Measurements from ENCODE around the gene RAD51B. TPM values are rescaled to one million over a fixed set of nuclear protein-coding genes. Genes with fewer than 3 reads are reported as not detected.

The RAD51B gene
- total RNA-seq, 4 donors from 2014 or later, result 19.6 to 39.7 (median 25.4) TPM

GRCh38 chr14:68133856-68134255, 314.3 kb downstream of the RAD51B start:
- WGBS, result 94% methylated on average over 4 of the region's 4 CpGs
- no peaks in the 10 kb centered on the region for H3K9me3 ChIP-seq
- H3K4me3 ChIP-seq, result no peak overlapping the region
- H3K4me1 ChIP-seq, result peaks cover 41% of the 10 kb centered on the region
- H3K27me3 ChIP-seq, result no peaks in the 10 kb centered on the region
- no peaks in the 10 kb centered on the region for H3K36me3 ChIP-seq
- H3K27ac ChIP-seq, result no peak overlapping the region
- DNase-seq (ENCODE audit: low spot score in 2 of 2), result no peak
- TF ChIP-seq CTCF (IDR thresholded peaks at IDR 0.05) (no peak), POLR2A (IDR thresholded peaks at IDR 0.05) (no peak), POLR2AphosphoS5 (IDR thresholded peaks at IDR 0.05) (no peak), EP300 (IDR thresholded peaks at IDR 0.05) (no peak)

- peaks cover 50% of the 10 kb centered on the region for H3K4me1 ChIP-seq
- no peak overlapping the region for H3K27ac ChIP-seq
- H3K9me3 ChIP-seq, result no peaks in the 10 kb centered on the region
- no peaks in the 10 kb centered on the region for H3K27me3 ChIP-seq
- H3K4me3 ChIP-seq, result no peak overlapping the region
- no peaks in the 10 kb centered on the region for H3K36me3 ChIP-seq
- DNase-seq (ENCODE audit: low spot score in 2 of 2), result no peak
- TF ChIP-seq EP300 (IDR thresholded peaks at IDR 0.05), result no peak
- TF ChIP-seq POLR2AphosphoS5 (IDR thresholded peaks at IDR 0.05), result no peak
- TF ChIP-seq CTCF (IDR thresholded peaks at IDR 0.05), result no peak
- TF ChIP-seq POLR2A (IDR thresholded peaks at IDR 0.05), result no peak
- WGBS, result 66% methylated on average over 3 of the region's 3 CpGs
Measured at GRCh38 chr14:68135028-68135427, 315.4 kb downstream of the RAD51B start.

DNA sequence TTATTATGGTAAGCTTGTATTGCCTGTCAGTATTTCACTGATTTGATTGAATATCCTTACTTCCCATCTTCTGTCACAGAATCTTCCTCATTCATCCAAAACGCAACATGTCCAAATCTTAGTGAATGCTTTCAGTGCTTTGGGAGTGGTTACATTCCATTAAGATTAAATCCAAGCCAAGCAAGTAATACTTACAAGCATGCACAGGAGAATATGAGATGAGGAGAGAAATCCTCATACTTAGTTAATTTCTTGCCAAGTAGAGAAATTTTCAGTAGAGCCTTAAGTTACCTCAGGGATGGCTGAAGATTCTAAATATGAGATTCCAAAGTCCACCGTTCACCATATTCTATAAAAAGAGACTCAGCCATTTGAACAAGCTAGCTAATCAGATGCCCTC, 316.0 kb downstream of the RAD51B start:
- DNase-seq (ENCODE audit: low spot score in 2 of 2), result no peak
- H3K27ac ChIP-seq, result no peak overlapping the region
- no peaks in the 10 kb centered on the region for H3K27me3 ChIP-seq
- H3K4me3 ChIP-seq, result no peak overlapping the region
- H3K9me3 ChIP-seq, result no peaks in the 10 kb centered on the region
- H3K36me3 ChIP-seq, result no peaks in the 10 kb centered on the region
- 26% methylated on average over 2 of the region's 2 CpGs for WGBS
- H3K4me1 ChIP-seq, result peaks cover 55% of the 10 kb centered on the region
- TF ChIP-seq POLR2AphosphoS5 (IDR thresholded peaks at IDR 0.05), result no peak
- no peak for TF ChIP-seq EP300 (IDR thresholded peaks at IDR 0.05)
- no peak for TF ChIP-seq CTCF (IDR thresholded peaks at IDR 0.05)

DNA sequence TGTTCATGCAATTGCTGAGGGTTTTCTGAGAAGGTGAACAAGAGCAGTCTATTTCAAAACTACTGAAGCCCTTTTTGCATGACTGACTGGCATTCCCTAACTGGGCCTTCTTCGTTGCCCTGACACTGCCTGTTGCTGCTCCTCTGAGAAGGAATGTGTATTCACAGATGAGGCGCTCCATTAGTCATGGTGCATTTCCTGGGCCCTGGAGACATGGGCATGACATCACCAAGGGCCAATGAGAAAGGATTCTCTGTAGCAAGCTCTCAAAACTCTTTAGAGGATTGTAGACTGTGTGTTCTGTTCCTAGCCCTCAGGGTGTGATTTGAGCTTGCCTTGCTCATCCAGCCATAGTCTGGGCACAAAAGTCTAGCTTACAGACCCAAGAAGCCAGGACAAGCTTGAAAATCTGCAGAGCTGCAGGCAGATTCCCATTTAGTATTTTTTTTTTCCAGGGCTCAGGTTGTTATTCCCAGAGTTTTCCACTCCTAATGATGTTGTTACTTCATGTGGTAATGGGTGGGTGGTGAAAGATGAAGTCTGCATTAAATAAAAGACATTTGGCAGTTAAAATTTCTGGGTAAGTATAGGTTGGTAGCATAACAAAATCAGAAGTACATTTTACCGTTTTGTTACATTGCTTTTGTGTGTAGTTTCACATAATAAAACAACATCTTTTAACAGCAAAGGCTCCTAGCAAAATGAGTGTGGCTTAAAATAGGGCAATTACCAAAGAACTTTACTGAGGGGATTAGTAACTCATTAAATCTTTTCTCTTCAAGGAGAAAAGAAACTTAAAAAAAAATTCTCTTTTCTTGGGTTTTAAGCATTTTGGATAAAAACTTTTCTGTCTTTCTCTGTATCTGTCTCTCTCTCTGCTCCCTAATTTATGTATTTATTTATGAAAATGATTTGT, 318.4 kb downstream of the RAD51B start:
- no peak for TF ChIP-seq POLR2A (IDR thresholded peaks at IDR 0.05)
- TF ChIP-seq POLR2AphosphoS5 (IDR thresholded peaks at IDR 0.05), result peak in 2 of 3 donors; percentile 54 to 56
- no peak for TF ChIP-seq EP300 (IDR thresholded peaks at IDR 0.05)
- peak in 1 of 2 donors; percentile 69 for DNase-seq (ENCODE audit: low spot score in 2 of 2)
- peak overlapping the region; percentile 91 for H3K27ac ChIP-seq
- no peaks in the 10 kb centered on the region for H3K9me3 ChIP-seq
- no peak overlapping the region for H3K4me3 ChIP-seq
- H3K36me3 ChIP-seq, result no peaks in the 10 kb centered on the region
- H3K4me1 ChIP-seq, result peaks cover 74% of the 10 kb centered on the region
- WGBS, result 29% methylated on average over 3 of the region's 3 CpGs
- no peaks in the 10 kb centered on the region for H3K27me3 ChIP-seq

- Histone ChIP-seq H3K9me3 (no peaks in the 10 kb centered on the region), H3K36me3 (no peaks in the 10 kb centered on the region), H3K4me1 (peaks cover 85% of the 10 kb centered on the region), H3K27ac (peak overlapping the region; percentile 91), H3K4me3 (no peak overlapping the region), H3K27me3 (no peaks in the 10 kb centered on the region)
- DNase-seq (ENCODE audit: low spot score in 2 of 2), result no peak
- TF ChIP-seq POLR2A (IDR thresholded peaks at IDR 0.05) (no peak), CTCF (IDR thresholded peaks at IDR 0.05) (no peak), EP300 (IDR thresholded peaks at IDR 0.05) (no peak), POLR2AphosphoS5 (IDR thresholded peaks at IDR 0.05) (no peak)
- WGBS, result 44% methylated on average over 4 of the region's 4 CpGs
Measured at GRCh38 chr14:68139431-68140075, 320.0 kb downstream of the RAD51B start.
